HepG2 (cell line): ENCODE data around the gene IKZF3. TPM values are rescaled to one million over a fixed set of nuclear protein-coding genes. Genes with fewer than 3 reads are reported as not detected.
A peak's percentile ranks its signal among the peaks of the same experiment; 100 is the strongest.

ENCODE experiments used
- ARNTL ChIP-seq: sonication (generic); formaldehyde crosslinking; IDR thresholded peaks from 2 replicates; pipeline ENCODE4 v1.4.0; 2020; ENCODE audit warnings: mild to moderate bottlenecking, missing genetic modification reagents
- FOXA3 ChIP-seq: IDR thresholded peaks from 2 replicates; pipeline ENCODE4 v1.6.1; 2016; ENCODE audit warnings: missing genetic modification reagents, missing compliant biosample characterization
- FOXJ3 ChIP-seq: sonication (generic); formaldehyde crosslinking; IDR thresholded peaks from 2 replicates; pipeline ENCODE4 v1.4.0; 2020; ENCODE audit warnings: missing genetic modification reagents, mild to moderate bottlenecking, borderline replicate concordance
- IRF1 ChIP-seq: sonication (generic); formaldehyde crosslinking; IDR thresholded peaks from 2 replicates; pipeline ENCODE4 v1.4.0; 2020; ENCODE audit warnings: low read depth, mild to moderate bottlenecking, missing genetic modification reagents
- LRRFIP1 ChIP-seq: sonication (generic); formaldehyde crosslinking; conservative IDR thresholded peaks from 2 replicates; pipeline ENCODE4 v1.4.0; 2020; ENCODE audit warnings: missing genetic modification reagents
- NFRKB ChIP-seq: fragments of 450-650 bp; IDR thresholded peaks from 2 replicates; pipeline ENCODE4 v1.6.1; 2017
- RBM39 ChIP-seq: fragments of 200-400 bp; formaldehyde crosslinking; IDR thresholded peaks from one replicate; pipeline ENCODE4 v1.6.1; 2018; ENCODE audit warnings: antibody characterized with exemption, mild to moderate bottlenecking, low read depth, low read length; ENCODE audit not compliant: poor library complexity, severe bottlenecking
- SIX4 ChIP-seq: sonication (generic); formaldehyde crosslinking; IDR thresholded peaks from 2 replicates; pipeline ENCODE4 v1.4.0; 2020; ENCODE audit warnings: missing genetic modification reagents
- TCF12 ChIP-seq, 2 experiments: fragments of 450-650 bp in 1 of 2; sonication (generic) in 1 of 2; formaldehyde crosslinking in 1 of 2; IDR thresholded peaks; 2 replicates each; pipeline versions ENCODE4 v1.6.1 to v1.8.0; 2017 to 2022; ENCODE audit warnings: antibody characterized with exemption in 1 of 2, mild to moderate bottlenecking in 1 of 2, missing genetic modification reagents in 1 of 2, moderate library complexity in 1 of 2
- ZBTB3 ChIP-seq: sonication (generic); formaldehyde crosslinking; IDR thresholded peaks from 2 replicates; pipeline ENCODE4 v1.4.0; 2020; ENCODE audit warnings: low read depth, mild to moderate bottlenecking, moderate library complexity, missing genetic modification reagents, borderline replicate concordance
- ZKSCAN8 ChIP-seq: IDR thresholded peaks from 2 replicates; pipeline ENCODE4 v1.6.1; 2016; ENCODE audit warnings: borderline replicate concordance, missing genetic modification reagents, missing compliant biosample characterization
- ZNF350 ChIP-seq: sonication (generic); formaldehyde crosslinking; IDR thresholded peaks from 2 replicates; pipeline ENCODE4 v1.4.0; 2020; ENCODE audit warnings: mild to moderate bottlenecking, low read depth, missing genetic modification reagents, borderline replicate concordance
- ZNF354B ChIP-seq: sonication (generic); formaldehyde crosslinking; IDR thresholded peaks from 2 replicates; pipeline ENCODE4 v1.8.0; 2022; ENCODE audit warnings: mild to moderate bottlenecking, missing genetic modification reagents
- ZNF576 ChIP-seq: sonication (generic); formaldehyde crosslinking; IDR thresholded peaks from 2 replicates; pipeline ENCODE4 v1.4.0; 2020; ENCODE audit warnings: mild to moderate bottlenecking, missing genetic modification reagents
- polyA plus RNA-seq, 8 experiments: library from polyadenylated mRNA; depleted of rRNA in 3 of 8; stranded (reverse) in 7 of 8; unstranded in 1 of 8; fragments of >200 nt; fragmentation: Illumina TruSeq in 4 of 8; extraction: Trizol in 4 of 8; gene quantifications; 2 replicates each; pipeline versions ENCODE4 v1.2.1 to v1.2.3, GENCODE V29; 2011 to 2016; ENCODE audit warnings: low read depth in 4 of 8, missing spikeins in 1 of 8, mixed read lengths in 1 of 8; ENCODE audit not compliant: insufficient read depth in 1 of 8
- total RNA-seq, 5 experiments: library from RNA; depleted of rRNA; stranded (reverse); fragments of >200 nt; fragmentation: Illumina TruSeq; extraction: Trizol; gene quantifications; 2 replicates each; pipeline ENCODE4 v1.2.3, GENCODE V29; 2016; ENCODE audit warnings: low read depth in 1 of 5
- TF ChIP-seq, protein P1 (sequence below): sonication (generic); formaldehyde crosslinking; IDR thresholded peaks from 2 replicates; pipeline ENCODE4 v1.5.1; 2020; ENCODE audit warnings: mild to moderate bottlenecking, missing genetic modification reagents, moderate library complexity
- TF ChIP-seq, protein P2 (sequence below): IDR thresholded peaks from 2 replicates; pipeline ENCODE4 v1.6.1; 2016
- TF ChIP-seq, protein P3 (sequence below): sonication (generic); formaldehyde crosslinking; IDR thresholded peaks from 2 replicates; pipeline ENCODE4 v1.4.0; 2020; ENCODE audit warnings: missing genetic modification reagents

Gene IKZF3
- total and polyA plus RNA-seq, 2 of the 13 experiments (the other 11 are each of a cell fraction or from before 2014, with no cell fraction given) = not detected

GRCh38 chr17:39754161-39754957, 109.8 kb downstream of the IKZF3 start (continued):
- TF ChIP-seq, protein P1, sequence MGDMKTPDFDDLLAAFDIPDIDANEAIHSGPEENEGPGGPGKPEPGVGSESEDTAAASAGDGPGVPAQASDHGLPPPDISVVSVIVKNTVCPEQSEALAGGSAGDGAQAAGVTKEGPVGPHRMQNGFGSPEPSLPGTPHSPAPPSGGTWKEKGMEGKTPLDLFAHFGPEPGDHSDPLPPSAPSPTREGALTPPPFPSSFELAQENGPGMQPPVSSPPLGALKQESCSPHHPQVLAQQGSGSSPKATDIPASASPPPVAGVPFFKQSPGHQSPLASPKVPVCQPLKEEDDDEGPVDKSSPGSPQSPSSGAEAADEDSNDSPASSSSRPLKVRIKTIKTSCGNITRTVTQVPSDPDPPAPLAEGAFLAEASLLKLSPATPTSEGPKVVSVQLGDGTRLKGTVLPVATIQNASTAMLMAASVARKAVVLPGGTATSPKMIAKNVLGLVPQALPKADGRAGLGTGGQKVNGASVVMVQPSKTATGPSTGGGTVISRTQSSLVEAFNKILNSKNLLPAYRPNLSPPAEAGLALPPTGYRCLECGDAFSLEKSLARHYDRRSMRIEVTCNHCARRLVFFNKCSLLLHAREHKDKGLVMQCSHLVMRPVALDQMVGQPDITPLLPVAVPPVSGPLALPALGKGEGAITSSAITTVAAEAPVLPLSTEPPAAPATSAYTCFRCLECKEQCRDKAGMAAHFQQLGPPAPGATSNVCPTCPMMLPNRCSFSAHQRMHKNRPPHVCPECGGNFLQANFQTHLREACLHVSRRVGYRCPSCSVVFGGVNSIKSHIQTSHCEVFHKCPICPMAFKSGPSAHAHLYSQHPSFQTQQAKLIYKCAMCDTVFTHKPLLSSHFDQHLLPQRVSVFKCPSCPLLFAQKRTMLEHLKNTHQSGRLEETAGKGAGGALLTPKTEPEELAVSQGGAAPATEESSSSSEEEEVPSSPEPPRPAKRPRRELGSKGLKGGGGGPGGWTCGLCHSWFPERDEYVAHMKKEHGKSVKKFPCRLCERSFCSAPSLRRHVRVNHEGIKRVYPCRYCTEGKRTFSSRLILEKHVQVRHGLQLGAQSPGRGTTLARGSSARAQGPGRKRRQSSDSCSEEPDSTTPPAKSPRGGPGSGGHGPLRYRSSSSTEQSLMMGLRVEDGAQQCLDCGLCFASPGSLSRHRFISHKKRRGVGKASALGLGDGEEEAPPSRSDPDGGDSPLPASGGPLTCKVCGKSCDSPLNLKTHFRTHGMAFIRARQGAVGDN = peak; percentile 99
- TF ChIP-seq ZBTB3 (peak; percentile 93), ZKSCAN8 (CRISPR knock-in tag) (peak; percentile 90; the same call in 1 of the 2 replicates), ARNTL (peak; percentile 79), LRRFIP1 (CRISPR knock-in tag) (no peak), ZNF576 (CRISPR knock-in tag) (no peak; the same call in 1 of the 2 replicates), SIX4 (peak; percentile 14; the same call in 1 of the 2 replicates), IRF1 (peak; percentile 96; the same call in 1 of the 2 replicates), NFRKB (no peak), RBM39 (peak; percentile 66), FOXJ3 (CRISPR knock-in tag) (0 out of 2 replicates have a peak, but pooled peaks have one; percentile 12), ZNF354B (CRISPR knock-in tag) (no peak), TCF12 (IDR thresholded peaks at IDR 0.05) (no peak), TCF12 (CRISPR knock-in tag; IDR thresholded peaks at IDR 0.05) (peak; percentile 51; the same call in 1 of the 2 replicates), ZNF350 (CRISPR knock-in tag) (no peak; the same call in 1 of the 2 replicates), FOXA3 (peak; percentile 65; the same call in 1 of the 2 replicates)
- TF ChIP-seq, protein P2, sequence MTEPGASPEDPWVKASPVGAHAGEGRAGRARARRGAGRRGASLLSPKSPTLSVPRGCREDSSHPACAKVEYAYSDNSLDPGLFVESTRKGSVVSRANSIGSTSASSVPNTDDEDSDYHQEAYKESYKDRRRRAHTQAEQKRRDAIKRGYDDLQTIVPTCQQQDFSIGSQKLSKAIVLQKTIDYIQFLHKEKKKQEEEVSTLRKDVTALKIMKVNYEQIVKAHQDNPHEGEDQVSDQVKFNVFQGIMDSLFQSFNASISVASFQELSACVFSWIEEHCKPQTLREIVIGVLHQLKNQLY (CRISPR knock-in tag) = no peak
- TF ChIP-seq, protein P3, sequence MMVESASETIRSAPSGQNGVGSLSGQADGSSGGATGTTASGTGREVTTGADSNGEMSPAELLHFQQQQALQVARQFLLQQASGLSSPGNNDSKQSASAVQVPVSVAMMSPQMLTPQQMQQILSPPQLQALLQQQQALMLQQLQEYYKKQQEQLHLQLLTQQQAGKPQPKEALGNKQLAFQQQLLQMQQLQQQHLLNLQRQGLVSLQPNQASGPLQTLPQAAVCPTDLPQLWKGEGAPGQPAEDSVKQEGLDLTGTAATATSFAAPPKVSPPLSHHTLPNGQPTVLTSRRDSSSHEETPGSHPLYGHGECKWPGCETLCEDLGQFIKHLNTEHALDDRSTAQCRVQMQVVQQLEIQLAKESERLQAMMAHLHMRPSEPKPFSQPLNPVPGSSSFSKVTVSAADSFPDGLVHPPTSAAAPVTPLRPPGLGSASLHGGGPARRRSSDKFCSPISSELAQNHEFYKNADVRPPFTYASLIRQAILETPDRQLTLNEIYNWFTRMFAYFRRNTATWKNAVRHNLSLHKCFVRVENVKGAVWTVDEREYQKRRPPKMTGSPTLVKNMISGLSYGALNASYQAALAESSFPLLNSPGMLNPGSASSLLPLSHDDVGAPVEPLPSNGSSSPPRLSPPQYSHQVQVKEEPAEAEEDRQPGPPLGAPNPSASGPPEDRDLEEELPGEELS = peak; percentile 76
